Forelimb muscle (tissue), 1 donor: ENCODE measurements around the gene ADIRF. TPM values are rescaled to one million over a fixed set of nuclear protein-coding genes. Genes with fewer than 3 reads are reported as not detected.
"Not testable (repeated sequence)": the region's sequence is repeated elsewhere in the genome, so short reads cannot be mapped to it uniquely, and the experiment has no call there.

ENCODE experiments used
- DNase-seq: peaks from one replicate; pipeline ENCODE4 v3.0.0-alpha.2; 2013; ENCODE audit warnings: low read depth
- polyA plus RNA-seq: library from polyadenylated mRNA; unstranded; fragments of 120-200 nt; gene quantifications from one replicate; pipeline ENCODE4 v1.2.1, GENCODE V29; 2013; ENCODE audit not compliant: insufficient read length

The ADIRF gene
- polyA plus RNA-seq: 3.4 TPM

- no peak for DNase-seq
These were observed at the start of gene ADIRF for GRCh38 chr10:86968271-86968993. Gene ADIRF, plus strand, starts transcription at chr10:86968482. Its CDS starts 63 bp downstream, at chr10:86968545.

- DNase-seq: no peak
These were observed 45.7 kb upstream of the ADIRF start for GRCh38 chr10:86922553-86922961.

GRCh38 chr10:86929468-86930380 is 38.6 kb upstream of the ADIRF start:
- no peak for DNase-seq

- DNase-seq: no peak
These were observed 36.4 kb upstream of the ADIRF start for GRCh38 chr10:86931872-86932271.

GRCh38 chr10:86932674-86933073 is 35.6 kb upstream of the ADIRF start:
- DNase-seq: no peak

GRCh38 chr10:86934162-86934711 is 34.0 kb upstream of the ADIRF start:
- not testable (repeated sequence) for DNase-seq

GRCh38 chr10:86936661-86937501 is 31.4 kb upstream of the ADIRF start:
- DNase-seq: no peak

GRCh38 chr10:86937502-86938154 is 30.7 kb upstream of the ADIRF start:
- no peak for DNase-seq

- DNase-seq: no peak
These were observed 30.0 kb upstream of the ADIRF start for GRCh38 chr10:86938260-86938659.

- DNase-seq: not testable (repeated sequence)
These were observed 28.2 kb upstream of the ADIRF start for GRCh38 chr10:86940076-86940475.

GRCh38 chr10:86940677-86941076 is 27.6 kb upstream of the ADIRF start:
- no peak for DNase-seq

- DNase-seq: no peak
These were observed 26.9 kb upstream of the ADIRF start for GRCh38 chr10:86941426-86941825.

GRCh38 chr10:86941991-86942421 is 26.3 kb upstream of the ADIRF start:
- no peak for DNase-seq

GRCh38 chr10:86942441-86943315 is 25.6 kb upstream of the ADIRF start:
- DNase-seq: no peak

- no peak for DNase-seq
These were observed 24.8 kb upstream of the ADIRF start for GRCh38 chr10:86943316-86944030.

GRCh38 chr10:86944031-86944419 is 24.3 kb upstream of the ADIRF start:
- DNase-seq: no peak

GRCh38 chr10:86944471-86944870 is 23.8 kb upstream of the ADIRF start:
- no peak for DNase-seq

- no peak for DNase-seq
These were observed 23.4 kb upstream of the ADIRF start for GRCh38 chr10:86944907-86945306.
